ENCODE measurements around the gene TRAFD1.

The TRAFD1 gene

GRCh38 chr12:112160611-112161010, 35.3 kb downstream of the TRAFD1 start:
- DNase-seq (ENCODE audit: low read depth) = no peak

DNA sequence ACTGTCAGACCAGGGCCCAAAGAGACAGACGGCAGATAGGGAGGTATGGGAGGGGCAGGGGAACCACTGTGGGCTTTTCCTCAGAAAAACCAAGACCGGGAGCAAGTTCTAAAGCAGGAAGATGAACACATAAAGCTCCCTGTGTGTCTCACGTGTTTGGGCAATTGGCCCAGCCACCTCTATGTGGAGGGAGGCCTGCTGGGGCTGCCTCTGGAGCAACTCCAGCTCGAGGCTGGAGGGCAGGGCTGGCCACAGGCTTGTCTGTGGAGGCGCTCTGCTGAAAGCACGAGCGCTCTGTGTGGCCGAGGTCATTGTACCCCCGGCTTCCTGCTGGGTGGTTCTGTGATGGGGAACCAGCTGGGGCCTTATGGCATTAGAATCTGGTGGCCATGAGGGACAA, 36.4 kb downstream of the TRAFD1 start:
- DNase-seq (ENCODE audit: low read depth) = no peak

- no peak for DNase-seq (ENCODE audit: low read depth)
These were observed 37.0 kb downstream of the TRAFD1 start for GRCh38 chr12:112162241-112162790.

DNA sequence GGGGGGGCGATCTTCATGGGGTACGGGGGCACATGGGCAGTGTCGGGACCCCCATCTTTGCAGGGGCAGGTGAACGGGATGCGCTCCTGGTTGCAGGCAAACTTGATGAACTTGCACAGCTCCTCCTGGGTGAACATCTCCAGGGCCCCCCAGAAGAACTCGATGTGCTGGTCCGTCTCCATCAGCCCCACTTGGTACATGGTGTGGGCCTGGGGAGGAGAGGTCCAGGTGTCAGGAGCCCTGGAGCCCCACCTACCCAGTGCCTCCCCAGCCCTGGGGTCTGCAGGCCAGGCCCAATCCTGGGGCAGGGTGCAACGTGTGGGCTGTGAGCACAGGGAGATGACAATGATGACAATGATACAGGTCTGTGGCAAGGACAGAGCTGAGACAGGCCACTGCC, 37.7 kb downstream of the TRAFD1 start:
- DNase-seq (ENCODE audit: low read depth) = no peak

- DNase-seq (ENCODE audit: low read depth) = no peak
These were observed 38.2 kb downstream of the TRAFD1 start for GRCh38 chr12:112163471-112163991.

GRCh38 chr12:112164011-112164660, 38.8 kb downstream of the TRAFD1 start:
- no peak for DNase-seq (ENCODE audit: low read depth)

DNA sequence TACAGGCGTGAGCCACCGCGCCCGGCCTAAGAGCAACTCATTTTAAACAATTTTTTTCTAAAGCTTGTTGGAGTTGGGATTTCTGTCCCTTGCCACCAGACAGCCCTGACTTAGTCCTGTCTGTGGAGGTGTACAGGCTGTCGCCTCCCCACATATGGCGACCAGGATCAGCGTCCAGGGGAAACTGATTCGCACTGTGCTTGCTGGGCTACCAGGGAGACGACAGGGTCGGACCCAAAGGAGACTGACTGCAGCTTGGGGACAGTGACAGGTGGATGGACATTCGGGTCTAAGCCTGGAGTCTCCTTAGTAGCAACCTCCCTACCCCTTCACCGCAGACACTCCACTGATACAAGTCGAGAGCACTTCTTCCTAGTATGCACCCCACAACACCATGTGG, 40.3 kb downstream of the TRAFD1 start:
- no peak for DNase-seq (ENCODE audit: low read depth)

GRCh38 chr12:112166051-112167015, 41.0 kb downstream of the TRAFD1 start:
- DNase-seq (ENCODE audit: low read depth) = no peak

GRCh38 chr12:112167031-112167461, 41.7 kb downstream of the TRAFD1 start:
- DNase-seq (ENCODE audit: low read depth) = no peak

DNA sequence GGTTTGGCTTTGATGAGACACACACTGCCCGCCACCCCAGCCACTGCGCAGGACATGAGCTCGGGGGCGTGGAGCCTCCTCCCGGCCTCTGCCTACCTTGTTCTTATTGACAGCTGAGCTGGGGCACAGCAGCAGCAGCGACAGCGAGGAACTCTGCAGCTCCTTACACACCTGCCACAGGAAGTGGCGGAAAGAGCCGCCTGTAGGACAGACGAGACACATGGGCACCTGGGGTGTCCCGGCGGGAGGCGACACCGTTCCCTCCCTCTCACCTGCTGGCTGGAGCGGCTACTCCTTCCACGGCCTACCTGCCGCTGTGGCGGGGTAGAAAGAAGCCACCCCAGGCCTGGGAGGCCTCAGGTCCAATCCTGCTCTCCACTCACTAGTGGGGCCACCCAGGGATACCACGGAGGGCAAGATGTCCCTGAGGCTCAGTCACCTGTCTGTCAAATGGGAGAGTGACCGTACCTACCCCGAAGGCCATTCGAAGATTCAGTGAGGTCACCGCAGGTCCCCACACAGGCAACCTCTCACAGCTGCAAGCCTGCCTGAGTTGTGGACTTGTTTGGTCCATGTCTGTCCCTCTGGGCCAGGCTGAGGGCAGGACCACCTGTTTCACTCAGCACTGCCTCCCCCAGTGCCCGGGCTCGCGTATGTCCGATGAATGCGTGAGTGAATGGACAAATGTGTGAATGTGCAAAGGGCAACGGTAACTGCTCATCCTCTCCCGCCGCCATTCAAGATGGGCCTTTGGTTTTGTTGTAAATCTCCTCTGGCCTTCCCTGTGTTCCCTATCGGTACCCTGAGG, 42.6 kb downstream of the TRAFD1 start:
- DNase-seq (ENCODE audit: low read depth) = no peak

DNA sequence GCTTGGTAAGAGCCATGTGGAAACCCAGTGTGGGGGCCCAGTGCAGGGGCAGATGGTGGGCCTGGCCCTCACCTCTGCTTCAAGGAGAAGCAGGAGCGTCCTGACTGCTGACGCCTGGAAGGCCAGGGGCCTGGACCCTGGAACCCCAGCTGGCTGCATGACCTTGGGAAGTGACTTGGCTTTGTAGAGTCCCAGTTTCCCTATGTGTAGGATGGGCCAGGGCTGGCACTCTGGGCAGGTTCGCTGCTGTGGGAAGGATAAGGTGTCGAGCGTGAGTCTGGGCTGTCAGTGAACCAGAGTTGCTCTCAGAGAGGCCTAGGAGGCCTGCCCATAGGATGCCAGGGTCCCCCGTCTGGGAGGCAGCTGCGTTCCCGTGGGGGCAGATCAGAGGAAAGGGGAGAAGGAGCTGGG, 43.2 kb downstream of the TRAFD1 start:
- DNase-seq (ENCODE audit: low read depth) = no peak

GRCh38 chr12:112169161-112169872, 44.0 kb downstream of the TRAFD1 start:
- no peak for DNase-seq (ENCODE audit: low read depth)

DNA sequence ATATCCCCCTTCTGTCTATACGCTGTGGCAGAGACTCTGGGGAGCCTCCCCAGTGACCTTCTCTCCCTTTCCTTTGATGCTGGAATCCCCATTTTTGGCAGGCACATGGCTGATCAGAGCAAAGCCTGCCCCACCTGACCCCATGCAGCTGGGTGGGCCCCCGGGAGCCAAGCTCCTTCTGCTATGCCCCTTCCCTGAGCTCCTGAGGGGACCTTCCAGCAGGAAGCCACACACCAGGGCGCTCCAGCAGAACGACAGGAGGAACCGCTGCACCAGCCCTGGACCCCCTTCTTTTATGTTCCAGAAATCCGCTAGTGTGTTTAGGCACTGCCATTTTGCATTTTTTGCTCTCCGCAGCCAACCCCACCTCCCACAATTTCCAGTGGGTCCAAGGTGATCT, 44.6 kb downstream of the TRAFD1 start:
- no peak for DNase-seq (ENCODE audit: low read depth)

GRCh38 chr12:112170376-112170775, 45.0 kb downstream of the TRAFD1 start:
- DNase-seq (ENCODE audit: low read depth) = peak; percentile 16

DNA sequence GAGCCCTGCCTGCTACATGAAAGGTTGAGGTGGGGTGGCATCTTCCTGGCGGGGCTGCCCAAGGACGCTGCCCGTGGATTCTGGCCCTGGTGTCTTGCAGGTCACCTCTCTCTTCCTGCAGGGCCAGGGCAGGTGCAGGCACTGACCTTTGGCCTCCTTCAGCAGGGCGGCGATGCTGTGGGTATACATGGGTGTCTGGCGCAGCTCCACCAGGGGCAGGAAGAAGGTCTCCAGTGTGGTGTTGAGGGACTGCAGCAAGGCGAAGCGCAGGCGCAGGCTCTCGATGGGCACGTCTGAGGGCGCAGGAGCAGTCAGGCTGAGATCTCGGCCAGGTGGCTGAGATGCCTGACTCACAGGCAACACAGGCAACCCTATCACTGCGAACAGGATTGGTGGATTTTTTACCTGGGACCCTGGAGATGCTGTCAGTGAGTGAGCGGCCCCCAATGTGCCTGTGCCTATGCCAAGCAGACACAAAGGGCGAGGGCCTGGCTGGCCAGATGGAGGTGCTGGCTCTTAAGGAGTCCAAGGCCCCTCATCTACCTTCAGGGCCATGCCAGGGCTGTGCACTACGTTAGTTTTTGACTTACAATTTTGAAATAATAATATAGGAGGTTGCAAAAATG, 45.7 kb downstream of the TRAFD1 start:
- DNase-seq (ENCODE audit: low read depth) = no peak

DNA sequence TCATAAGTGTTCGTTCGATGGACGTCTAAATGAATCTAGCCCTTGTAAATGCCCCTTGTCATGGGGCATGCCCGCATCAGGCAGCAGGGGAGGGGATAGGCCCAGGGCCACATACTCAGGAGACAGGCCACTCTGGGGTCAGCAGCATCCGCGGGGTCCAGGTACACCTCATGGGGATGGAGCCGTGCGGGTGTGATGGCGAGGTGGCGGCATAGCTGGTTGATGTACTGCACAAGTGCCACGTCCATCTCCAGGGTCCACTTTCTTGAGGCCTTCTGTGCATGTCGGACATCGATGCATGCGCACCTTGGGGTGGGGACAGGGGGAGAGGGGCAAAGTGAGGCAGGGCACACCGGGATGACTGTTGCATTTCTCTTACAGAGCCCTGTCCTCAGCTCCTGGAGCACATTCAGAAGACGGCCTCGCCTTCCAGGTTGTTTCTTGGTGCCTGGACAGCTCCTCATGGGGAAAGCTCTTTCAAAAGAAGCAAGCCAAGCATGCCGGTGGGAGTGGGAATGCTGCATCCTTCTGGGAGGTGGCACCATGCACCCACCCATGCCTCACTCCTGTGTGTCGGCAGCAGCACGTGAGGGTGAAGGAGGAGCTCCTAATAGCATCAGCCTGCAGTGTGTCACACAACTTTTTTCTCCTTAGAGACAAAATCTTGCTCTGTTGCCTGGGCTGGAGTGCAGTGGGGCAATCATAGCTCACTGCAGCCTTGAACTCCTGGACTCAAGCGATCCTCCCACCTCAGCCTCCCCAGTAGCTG, 47.4 kb downstream of the TRAFD1 start:
- DNase-seq (ENCODE audit: low read depth) = no peak

- no peak for DNase-seq (ENCODE audit: low read depth)
These were observed 50.2 kb downstream of the TRAFD1 start for GRCh38 chr12:112175361-112176155.

DNA sequence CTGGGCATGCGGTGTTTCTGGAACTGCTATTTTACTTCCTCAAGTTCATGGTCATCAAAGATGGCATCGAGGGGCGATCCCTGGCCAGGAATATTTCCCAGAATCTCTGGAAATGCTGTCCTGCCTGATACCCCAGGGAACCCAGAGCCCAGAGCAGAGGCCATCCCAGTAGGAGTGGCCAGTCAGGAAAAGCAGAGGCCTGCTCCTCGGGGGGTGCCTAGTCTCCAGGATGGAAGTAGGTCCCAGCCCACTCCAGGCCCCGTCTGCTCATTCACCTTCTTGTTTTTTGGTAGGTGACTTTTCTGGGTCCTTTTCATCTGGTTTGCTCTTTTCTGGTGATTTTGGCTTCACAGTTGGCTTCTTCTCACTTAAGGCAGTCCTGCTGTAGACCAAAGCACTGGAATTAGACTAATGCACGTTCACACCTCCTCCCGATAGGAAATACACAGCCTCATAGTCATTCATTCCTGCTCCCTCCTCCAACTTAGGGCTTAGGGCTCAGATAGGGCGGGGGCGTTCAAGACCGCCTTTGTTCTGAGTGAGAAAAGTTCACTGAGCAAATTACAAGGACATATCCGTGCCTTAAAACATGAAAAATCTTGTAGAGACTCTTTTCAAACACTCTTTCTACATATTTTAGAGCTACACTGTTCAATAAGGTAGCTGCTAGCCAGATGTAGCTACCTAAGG, 51.1 kb downstream of the TRAFD1 start:
- no peak for DNase-seq (ENCODE audit: low read depth)

DNA sequence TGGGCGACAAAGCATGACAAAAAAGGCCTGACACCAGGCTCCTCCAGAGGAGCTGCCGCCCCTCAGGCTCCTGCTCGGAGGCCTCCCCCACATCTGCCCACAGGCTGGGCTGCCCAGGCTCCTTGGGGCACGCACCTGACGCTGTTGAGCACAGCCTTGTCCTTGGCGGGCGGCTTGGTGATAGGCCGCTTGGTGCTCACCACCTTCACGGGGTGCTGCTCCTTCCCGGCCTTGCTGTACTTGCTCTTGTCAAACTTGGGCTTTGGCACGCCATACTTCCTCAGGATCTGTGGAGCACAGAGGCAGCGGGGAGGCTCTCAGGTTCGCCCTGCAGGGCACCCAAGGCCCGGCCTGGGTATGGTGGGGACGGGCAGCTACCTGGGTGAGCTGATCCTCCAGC, 53.4 kb downstream of the TRAFD1 start:
- DNase-seq (ENCODE audit: low read depth) = no peak

All from stimulated activated CD4-positive, alpha-beta T cell treated with anti-CD3 and anti-CD28 coated beads, Interleukin-2, amount 100 ng/mL, for 4 hours (primary cell).